Osteoblast (primary cell): ENCODE data around the gene TFDP1. TPM values are rescaled to one million over a fixed set of nuclear protein-coding genes. Genes with fewer than 3 reads are reported as not detected.
A peak's percentile ranks its signal among the peaks of the same experiment; 100 is the strongest.

Experiments used
- DNase-seq: peaks from one replicate; pipeline ENCODE4 v3.0.0; 2011; ENCODE audit warnings: low spot score, mixed read lengths; ENCODE audit not compliant: insufficient read length; ENCODE audit errors: missing footprints
- H2AFZ ChIP-seq: 2 replicates; pipeline ENCODE4 v1.6.0; 2011; ENCODE audit warnings: mild to moderate bottlenecking, low read length
- H3K27ac ChIP-seq: 2 replicates; pipeline ENCODE4 v1.5.1; 2011; ENCODE audit warnings: mild to moderate bottlenecking, low read depth, low read length, moderate library complexity
- H3K27me3 ChIP-seq: 2 replicates; pipeline ENCODE4 v1.6.0; 2012; ENCODE audit warnings: mild to moderate bottlenecking, control low read depth, inconsistent platforms, low read length, moderate library complexity; ENCODE audit not compliant: insufficient read depth
- H3K36me3 ChIP-seq: 2 replicates; pipeline ENCODE4 v1.5.1; 2011; ENCODE audit warnings: mild to moderate bottlenecking, low read length, control low read depth, moderate library complexity; ENCODE audit not compliant: insufficient read depth
- H3K4me1 ChIP-seq: 2 replicates; pipeline ENCODE4 v1.5.1; 2011; ENCODE audit warnings: mild to moderate bottlenecking, low read length, control low read depth, moderate library complexity; ENCODE audit not compliant: insufficient read depth
- H3K4me2 ChIP-seq: 2 replicates; pipeline ENCODE4 v1.6.0; 2011; ENCODE audit warnings: mild to moderate bottlenecking, low read length; ENCODE audit not compliant: insufficient read depth
- H3K4me3 ChIP-seq: fragments of 200-600 bp; sonication (generic); 3 replicates; pipeline ENCODE4 v1.5.1; 2012; ENCODE audit warnings: mild to moderate bottlenecking, low read length, inconsistent platforms; ENCODE audit not compliant: insufficient read depth
- H3K79me2 ChIP-seq: 2 replicates; pipeline ENCODE4 v1.6.0; 2012; ENCODE audit warnings: mild to moderate bottlenecking, low read length, control low read depth, inconsistent platforms; ENCODE audit not compliant: insufficient read depth
- H3K9me3 ChIP-seq: 2 replicates; pipeline ENCODE4 v1.5.1; 2011; ENCODE audit warnings: low read depth, low read length, control low read depth
- H4K20me1 ChIP-seq: 2 replicates; pipeline ENCODE4 v1.6.0; 2012; ENCODE audit warnings: mild to moderate bottlenecking, low read length, control low read depth; ENCODE audit not compliant: insufficient read depth
- CTCF ChIP-seq: IDR thresholded peaks from 2 replicates; pipeline ENCODE4 v1.5.1; 2011; ENCODE audit warnings: mild to moderate bottlenecking, low read depth, low read length, moderate library complexity; ENCODE audit errors: extremely low read depth
- total RNA-seq: library from RNA; depleted of rRNA; stranded (reverse); fragments of >200 nt; gene quantifications from 2 replicates; pipeline ENCODE4 v1.2.3, GENCODE V29; 2012

The TFDP1 gene
- total RNA-seq, 1 donor: 56.8 TPM

GRCh38 chr13:113633485-113633873 lies 48.9 kb downstream of the TFDP1 start:
- H4K20me1 ChIP-seq: peaks cover 14% of the 10 kb centered on the region
- H3K79me2 ChIP-seq: peaks cover 33% of the 10 kb centered on the region
- H3K4me2 ChIP-seq: no peak overlapping the region
- peaks cover 74% of the 10 kb centered on the region for H3K36me3 ChIP-seq
- no peaks in the 10 kb centered on the region for H3K4me1 ChIP-seq
- TF ChIP-seq CTCF: no peak
- H2AFZ ChIP-seq: no peak overlapping the region
- no peaks in the 10 kb centered on the region for H3K27me3 ChIP-seq
- no peak overlapping the region for H3K4me3 ChIP-seq
- H3K27ac ChIP-seq: no peak overlapping the region
- H3K9me3 ChIP-seq: no peaks in the 10 kb centered on the region
- peak; percentile 39 for DNase-seq

- Histone ChIP-seq H3K4me2 (no peak overlapping the region), H3K4me1 (no peaks in the 10 kb centered on the region), H3K27ac (no peak overlapping the region), H3K4me3 (no peak overlapping the region), H3K36me3 (peaks cover 84% of the 10 kb centered on the region), H3K79me2 (peaks cover 23% of the 10 kb centered on the region), H3K27me3 (no peaks in the 10 kb centered on the region), H3K9me3 (no peaks in the 10 kb centered on the region), H4K20me1 (peaks cover 12% of the 10 kb centered on the region), H2AFZ (no peak overlapping the region)
- DNase-seq: peak; percentile 58
- no peak for TF ChIP-seq CTCF
Measured at GRCh38 chr13:113634279-113635047, 49.9 kb downstream of the TFDP1 start.

DNA sequence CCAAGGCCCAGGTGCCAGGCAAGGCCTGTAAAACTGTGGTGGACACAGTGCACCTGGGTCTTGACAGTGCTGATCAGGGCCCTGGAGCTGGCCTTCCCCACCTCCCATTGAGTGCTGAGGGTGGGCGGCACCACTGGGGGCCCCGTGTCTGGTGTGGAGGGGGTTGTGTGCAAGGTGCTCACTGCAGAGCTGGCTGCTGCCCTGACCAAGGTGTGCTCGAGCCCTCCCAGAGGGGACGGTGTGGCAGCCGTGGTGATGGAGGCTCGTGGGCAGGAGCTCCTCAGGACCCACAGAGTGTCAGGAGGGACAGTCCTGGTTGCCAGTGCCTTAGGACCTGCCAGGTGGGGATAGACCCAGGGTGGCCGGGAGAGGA lies 50.5 kb downstream of the TFDP1 start:
- Histone ChIP-seq H3K4me2 (no peak overlapping the region), H4K20me1 (peaks cover 12% of the 10 kb centered on the region), H3K27ac (no peak overlapping the region), H2AFZ (no peak overlapping the region), H3K9me3 (no peaks in the 10 kb centered on the region), H3K27me3 (no peaks in the 10 kb centered on the region), H3K79me2 (peaks cover 17% of the 10 kb centered on the region), H3K4me3 (no peak overlapping the region), H3K36me3 (peaks cover 84% of the 10 kb centered on the region), H3K4me1 (no peaks in the 10 kb centered on the region)
- no peak for TF ChIP-seq CTCF
- no peak for DNase-seq

DNA sequence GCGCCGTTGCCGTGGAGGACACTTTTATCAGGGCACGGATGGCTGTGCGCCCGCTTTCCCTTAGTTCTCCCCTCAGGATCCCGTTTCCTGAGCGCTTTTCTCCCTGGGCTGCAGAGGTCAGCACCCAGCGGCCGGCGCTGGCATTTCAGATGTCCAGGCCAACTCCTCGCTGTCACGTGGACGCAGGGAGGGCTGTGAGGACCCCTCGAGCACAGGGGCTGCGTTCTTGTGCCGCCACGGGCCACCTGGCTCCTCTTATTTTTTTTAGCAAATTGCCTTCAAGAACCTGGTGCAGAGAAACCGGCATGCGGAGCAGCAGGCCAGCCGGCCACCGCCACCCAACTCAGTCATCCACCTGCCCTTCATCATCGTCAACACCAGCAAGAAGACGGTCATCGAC lies 51.2 kb downstream of the TFDP1 start:
- Histone ChIP-seq H3K4me1 (no peaks in the 10 kb centered on the region), H3K4me3 (no peak overlapping the region), H4K20me1 (peaks cover 12% of the 10 kb centered on the region), H3K4me2 (no peak overlapping the region), H3K27ac (no peak overlapping the region), H3K9me3 (no peaks in the 10 kb centered on the region), H3K27me3 (no peaks in the 10 kb centered on the region), H2AFZ (no peak overlapping the region), H3K36me3 (peaks cover 89% of the 10 kb centered on the region), H3K79me2 (peaks cover 12% of the 10 kb centered on the region)
- no peak for TF ChIP-seq CTCF
- DNase-seq: no peak
